NK-92 treated with Interleukin-12 subunit alpha and Interleukin-12 subunit beta, amount 100 ng/mL, for 24 hours (cell line): ENCODE measurements around the gene CACNB2.

Experiments
- DNase-seq: peaks from one replicate; lab custom pipeline; 2025; lab: John Stamatoyannopoulos, UW

CACNB2 gene

GRCh38 chr10:18455086-18455884 is 315.1 kb downstream of the CACNB2 start:
- DNase-seq: no peak

- no peak for DNase-seq
Measured at GRCh38 chr10:18456984-18457383, 316.8 kb downstream of the CACNB2 start.

- DNase-seq: no peak
Measured at GRCh38 chr10:18460032-18460431, 319.8 kb downstream of the CACNB2 start.

GRCh38 chr10:18463673-18464211 is 323.5 kb downstream of the CACNB2 start:
- no peak for DNase-seq

GRCh38 chr10:18469125-18469524 is 328.9 kb downstream of the CACNB2 start:
- no peak for DNase-seq

- no peak for DNase-seq
Measured at GRCh38 chr10:18472977-18473376, 332.8 kb downstream of the CACNB2 start.

GRCh38 chr10:18473424-18474117 is 333.3 kb downstream of the CACNB2 start:
- DNase-seq: no peak

- no peak for DNase-seq
Measured at GRCh38 chr10:18474118-18474455, 333.9 kb downstream of the CACNB2 start.

GRCh38 chr10:18476076-18476647 is 335.9 kb downstream of the CACNB2 start:
- no peak for DNase-seq

GRCh38 chr10:18478354-18478753 is 338.1 kb downstream of the CACNB2 start:
- no peak for DNase-seq

- DNase-seq: no peak
Measured at GRCh38 chr10:18479502-18479901, 339.3 kb downstream of the CACNB2 start.

GRCh38 chr10:18483516-18484186 is 343.4 kb downstream of the CACNB2 start:
- no peak for DNase-seq

- DNase-seq: no peak
Measured at GRCh38 chr10:18486438-18486837, 346.2 kb downstream of the CACNB2 start.

GRCh38 chr10:18490755-18491154 is 350.5 kb downstream of the CACNB2 start:
- no peak for DNase-seq

- no peak for DNase-seq
Measured at GRCh38 chr10:18497806-18498369, 357.7 kb downstream of the CACNB2 start.

- DNase-seq: no peak
Measured at GRCh38 chr10:18498998-18499397, 358.8 kb downstream of the CACNB2 start.

GRCh38 chr10:18500576-18500975 is 360.4 kb downstream of the CACNB2 start:
- DNase-seq: no peak

- no peak for DNase-seq
Measured at GRCh38 chr10:18501198-18501597, 361.0 kb downstream of the CACNB2 start.

- DNase-seq: no peak
Measured at GRCh38 chr10:18501629-18502028, 361.4 kb downstream of the CACNB2 start.

- no peak for DNase-seq
Measured at GRCh38 chr10:18504161-18504560, 363.9 kb downstream of the CACNB2 start.

- no peak for DNase-seq
Measured at GRCh38 chr10:18505456-18506118, 365.4 kb downstream of the CACNB2 start.

GRCh38 chr10:18508587-18508986 is 368.4 kb downstream of the CACNB2 start:
- no peak for DNase-seq
